Ovary (tissue), 3 donors: ENCODE measurements around the gene SGTA.

Source experiments
- CTCF ChIP-seq, 3 donors: fragments of 450-650 bp in 2 of 3; fragments of 200-600 bp in 1 of 3; IDR thresholded peaks; one replicate each; pipeline versions ENCODE4 v1.5.1 to v1.8.0; 2016 to 2022; ENCODE audit warnings: antibody characterized with exemption in 3 of 3, mild to moderate bottlenecking in 1 of 3
- EP300 ChIP-seq: sonication (generic); formaldehyde crosslinking; IDR thresholded peaks from one replicate; pipeline ENCODE4 v1.6.1; 2017; ENCODE audit warnings: antibody characterized with exemption
- POLR2A ChIP-seq: fragments of 450-650 bp; IDR thresholded peaks from one replicate; pipeline ENCODE4 v1.6.1; 2017; ENCODE audit warnings: antibody characterized with exemption, mild to moderate bottlenecking, moderate library complexity
- donor health status: DM: no; HTN: no; CAD: no.

GRCh38 chr19:2822846-2823245, 39.8 kb upstream of the SGTA start:
- TF ChIP-seq CTCF (IDR thresholded peaks at IDR 0.05) (no peak), POLR2A (no peak), EP300 (no peak)
